Karpas-422 (cell line): ENCODE measurements around the gene ZFYVE28. TPM values are rescaled to one million over a fixed set of nuclear protein-coding genes. Genes with fewer than 3 reads are reported as not detected.
A peak's percentile ranks its signal among the peaks of the same experiment; 100 is the strongest.

Source experiments
- DNase-seq: peaks from one replicate; pipeline ENCODE4 v3.0.0-alpha.2; 2015
- H2AFZ ChIP-seq: fragments of 200-600 bp; sonication (generic); 2 replicates; pipeline ENCODE4 v1.6.1; 2014; ENCODE audit warnings: antibody characterized with exemption, low read length, mixed read lengths
- H3K27ac ChIP-seq: fragments of 200-600 bp; sonication (generic); 2 replicates; pipeline ENCODE4 v1.5.1; 2014; ENCODE audit warnings: mild to moderate bottlenecking, low read length, moderate library complexity
- H3K27me3 ChIP-seq: fragments of 200-600 bp; sonication (generic); 2 replicates; pipeline ENCODE4 v1.6.1; 2014; ENCODE audit warnings: low read length, mixed read lengths
- H3K36me3 ChIP-seq: fragments of 200-600 bp; sonication (generic); 2 replicates; pipeline ENCODE4 v1.6.1; 2014; ENCODE audit warnings: low read length, mixed read lengths; ENCODE audit not compliant: insufficient read depth
- H3K4me1 ChIP-seq: fragments of 200-600 bp; sonication (generic); 2 replicates; pipeline ENCODE4 v1.6.1; 2014; ENCODE audit warnings: mild to moderate bottlenecking, low read length, mixed read lengths
- H3K4me2 ChIP-seq: fragments of 200-600 bp; sonication (generic); 2 replicates; pipeline ENCODE4 v1.6.1; 2014; ENCODE audit warnings: low read length, low read depth, mild to moderate bottlenecking; ENCODE audit not compliant: poor library complexity, severe bottlenecking
- H3K4me3 ChIP-seq: fragments of 200-600 bp; sonication (generic); 2 replicates; pipeline ENCODE4 v1.5.1; 2014; ENCODE audit warnings: mild to moderate bottlenecking, antibody characterized with exemption, low read length, mixed read lengths
- H3K79me2 ChIP-seq: fragments of 200-600 bp; sonication (generic); 2 replicates; pipeline ENCODE4 v1.6.1; 2014; ENCODE audit warnings: mild to moderate bottlenecking, low read length, mixed read lengths
- H3K9ac ChIP-seq: fragments of 200-600 bp; sonication (generic); 2 replicates; pipeline ENCODE4 v1.6.0; 2014; ENCODE audit warnings: low read length
- H3K9me2 ChIP-seq: fragments of 200-600 bp; sonication (generic), shearing (Covaris generic); replicated peaks from 2 replicates; pipeline ENCODE4 v1.6.0; 2014; ENCODE audit warnings: mild to moderate bottlenecking, low read length, moderate library complexity; ENCODE audit not compliant: insufficient read depth
- H3K9me3 ChIP-seq: fragments of 300-700, 200-600 bp; sonication (generic); 2 replicates; pipeline ENCODE4 v1.6.1; 2014; ENCODE audit warnings: low read length, mixed read lengths
- H4K20me1 ChIP-seq: fragments of 200-600 bp; sonication (generic); 2 replicates; pipeline ENCODE4 v1.6.1; 2014; ENCODE audit warnings: mild to moderate bottlenecking, antibody characterized with exemption, low read length, low read depth; ENCODE audit not compliant: insufficient read depth
- total RNA-seq: library from RNA; depleted of rRNA; stranded (reverse); fragments of >200 nt; shearing (Covaris generic); gene quantifications from 2 replicates; pipeline ENCODE4 v1.2.3, GENCODE V29; 2014; ENCODE audit warnings: low replicate concordance

ZFYVE28 gene
- total RNA-seq, 1 experiment from 2014 or later = 2.0 TPM

DNA sequence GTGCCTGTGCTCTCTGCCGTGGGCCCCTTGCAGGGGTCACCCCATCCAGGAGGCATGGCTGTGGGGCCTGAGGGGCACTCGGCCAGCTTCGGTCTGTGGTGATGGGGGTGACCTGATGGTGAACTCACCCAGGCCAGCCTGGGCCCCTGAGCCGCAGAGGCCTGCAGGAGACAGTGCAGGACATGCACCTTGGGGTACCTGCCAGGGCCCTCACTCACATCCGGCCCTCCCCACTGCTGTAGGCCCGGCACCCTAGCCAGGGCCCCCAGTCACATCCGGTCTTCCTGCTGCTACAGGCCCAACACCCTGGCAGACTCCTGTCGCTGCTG, 7.6 kb upstream of the ZFYVE28 start:
- no peaks in the 10 kb centered on the region for H3K27me3 ChIP-seq
- peaks cover 6% of the 10 kb centered on the region for H3K4me1 ChIP-seq
- H4K20me1 ChIP-seq = no peaks in the 10 kb centered on the region; the same call in 1 of the 2 replicates
- DNase-seq = no peak
- H3K4me3 ChIP-seq = no peak overlapping the region
- H3K4me2 ChIP-seq = no peak overlapping the region
- H2AFZ ChIP-seq = no peak overlapping the region
- no peaks in the 10 kb centered on the region for H3K79me2 ChIP-seq
- H3K9me2 ChIP-seq = no peaks in the 10 kb centered on the region
- no peak overlapping the region for H3K27ac ChIP-seq
- no peaks in the 10 kb centered on the region for H3K36me3 ChIP-seq
- no peak overlapping the region for H3K9ac ChIP-seq
- no peaks in the 10 kb centered on the region for H3K9me3 ChIP-seq

DNA sequence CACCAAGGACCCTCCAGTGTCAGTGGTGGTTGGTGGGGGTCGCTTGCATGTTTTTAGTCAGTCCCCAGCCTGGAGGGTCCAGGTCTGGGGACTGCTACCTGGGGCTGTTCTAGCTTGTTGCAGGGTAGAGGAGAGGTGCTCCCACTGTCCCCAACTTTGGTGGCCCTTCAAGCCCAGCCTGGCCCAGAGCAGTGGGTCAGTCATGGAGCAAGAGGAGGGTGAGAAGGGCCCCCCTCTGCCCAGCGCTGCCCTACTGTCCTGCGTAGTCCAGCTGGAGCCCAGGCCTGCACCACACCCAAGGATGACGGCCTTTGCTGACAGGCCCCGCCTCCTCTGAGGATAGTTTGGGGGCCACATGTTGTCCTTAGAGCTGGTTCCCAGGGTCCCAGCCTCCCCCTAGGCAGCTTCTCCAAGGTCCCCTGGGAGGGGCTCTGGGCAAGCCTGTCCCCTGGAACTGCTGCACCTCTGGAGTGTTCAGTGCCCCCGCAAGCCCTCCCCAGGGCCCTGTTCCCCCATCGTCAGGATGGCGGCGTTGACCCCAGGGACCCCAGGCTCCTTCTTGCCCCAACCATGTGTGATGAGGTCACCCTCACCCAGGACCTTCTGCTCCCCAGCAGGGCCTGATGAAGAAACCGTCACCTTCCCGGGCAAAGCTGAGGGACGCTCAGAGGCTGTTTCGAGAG, 7.1 kb upstream of the ZFYVE28 start:
- no peaks in the 10 kb centered on the region for H3K27me3 ChIP-seq
- H3K4me1 ChIP-seq = peaks cover 6% of the 10 kb centered on the region
- H3K79me2 ChIP-seq = no peaks in the 10 kb centered on the region
- H3K9me2 ChIP-seq = no peaks in the 10 kb centered on the region
- no peaks in the 10 kb centered on the region for H3K36me3 ChIP-seq
- H3K4me2 ChIP-seq = no peak overlapping the region
- no peak overlapping the region for H3K27ac ChIP-seq
- H3K9me3 ChIP-seq = no peaks in the 10 kb centered on the region
- H4K20me1 ChIP-seq = no peaks in the 10 kb centered on the region; the same call in 1 of the 2 replicates
- H3K9ac ChIP-seq = no peak overlapping the region
- no peak overlapping the region for H2AFZ ChIP-seq
- DNase-seq = no peak
- no peak overlapping the region for H3K4me3 ChIP-seq

DNA sequence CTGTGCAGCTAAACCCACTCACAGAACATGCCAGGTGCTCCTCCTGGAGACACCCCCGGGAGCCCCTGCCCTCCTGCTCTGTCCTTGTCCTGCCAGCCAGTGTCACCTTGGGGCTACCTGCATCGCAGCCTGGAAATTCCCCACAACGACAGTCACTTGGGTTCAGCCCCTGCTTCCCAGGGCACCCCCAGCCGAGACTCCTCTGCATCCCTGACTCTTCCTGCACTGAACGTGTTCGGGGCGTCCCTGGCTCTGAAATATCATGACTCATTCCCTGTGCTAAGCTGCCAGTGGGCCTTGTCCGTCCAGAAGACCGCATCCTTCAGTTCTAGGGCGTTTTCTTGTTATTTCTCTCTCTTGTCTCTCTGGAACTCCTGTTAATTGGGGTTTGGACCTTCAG, 6.1 kb upstream of the ZFYVE28 start:
- no peak overlapping the region for H2AFZ ChIP-seq
- no peaks in the 10 kb centered on the region for H3K9me2 ChIP-seq

DNA sequence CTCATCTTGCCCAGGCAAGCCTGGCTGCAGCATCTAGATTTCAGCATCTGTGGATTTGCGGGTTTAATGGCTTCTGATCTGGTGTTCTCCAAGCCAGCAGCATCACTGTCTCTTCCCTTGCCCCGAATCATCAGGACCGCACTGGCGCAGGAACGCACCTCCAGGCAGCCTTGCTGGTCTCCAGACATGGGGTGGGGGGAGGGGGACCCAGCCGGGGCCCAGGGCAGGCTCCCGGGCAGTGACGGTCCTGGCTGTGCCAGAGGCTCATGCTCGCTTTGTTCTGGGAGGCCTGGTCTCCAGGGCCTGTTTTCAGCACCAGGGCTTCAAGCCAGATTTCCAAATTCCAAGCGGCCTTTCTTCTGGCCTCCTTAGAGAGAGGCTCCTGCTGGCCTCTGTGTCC, 5.2 kb upstream of the ZFYVE28 start:
- no peak overlapping the region for H3K9ac ChIP-seq
- H3K9me3 ChIP-seq = no peaks in the 10 kb centered on the region

More for the DNA sequence above, 6.1 kb upstream of the ZFYVE28 start:
- H3K9ac ChIP-seq = no peak overlapping the region
- H3K4me1 ChIP-seq = peaks cover 6% of the 10 kb centered on the region
- H3K27ac ChIP-seq = no peak overlapping the region
- H3K4me3 ChIP-seq = no peak overlapping the region
- no peak overlapping the region for H3K4me2 ChIP-seq
- no peaks in the 10 kb centered on the region for H3K36me3 ChIP-seq
- DNase-seq = no peak
- no peaks in the 10 kb centered on the region; the same call in 1 of the 2 replicates for H4K20me1 ChIP-seq
- no peaks in the 10 kb centered on the region for H3K79me2 ChIP-seq
- no peaks in the 10 kb centered on the region for H3K27me3 ChIP-seq
- H3K9me3 ChIP-seq = no peaks in the 10 kb centered on the region

DNA sequence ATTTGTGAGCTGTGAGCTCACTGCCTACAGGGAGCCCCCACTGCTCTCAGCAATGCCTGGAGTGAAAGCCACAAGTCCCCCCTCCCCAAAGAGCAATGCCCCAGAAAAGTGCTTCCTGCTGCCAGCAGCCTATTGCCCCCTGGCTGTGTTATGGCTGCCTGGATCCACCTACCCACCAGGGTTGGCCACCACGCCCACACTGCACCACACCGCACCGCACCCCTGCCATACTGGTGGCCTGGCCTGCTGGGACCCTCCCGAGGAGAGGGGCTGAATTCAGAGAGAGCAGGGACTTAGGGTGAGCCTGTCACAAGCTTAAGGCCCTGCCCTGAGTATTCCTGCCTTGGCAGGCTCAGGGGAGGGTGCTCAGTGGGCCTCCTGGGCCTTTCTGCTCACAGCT, 4.6 kb upstream of the ZFYVE28 start:
- Histone ChIP-seq H3K79me2 (no peaks in the 10 kb centered on the region), H3K9me3 (no peaks in the 10 kb centered on the region), H3K9ac (no peak overlapping the region), H3K27me3 (no peaks in the 10 kb centered on the region), H4K20me1 (no peaks in the 10 kb centered on the region; the same call in 1 of the 2 replicates), H3K4me3 (no peak overlapping the region), H2AFZ (no peak overlapping the region), H3K36me3 (no peaks in the 10 kb centered on the region), H3K4me1 (peaks cover 15% of the 10 kb centered on the region), H3K4me2 (no peak overlapping the region), H3K9me2 (no peaks in the 10 kb centered on the region), H3K27ac (no peak overlapping the region)
- no peak for DNase-seq

More for the DNA sequence above, 5.2 kb upstream of the ZFYVE28 start:
- Histone ChIP-seq H3K4me2 (no peak overlapping the region), H2AFZ (no peak overlapping the region), H3K9me2 (no peaks in the 10 kb centered on the region), H3K4me3 (no peak overlapping the region), H3K36me3 (no peaks in the 10 kb centered on the region), H3K27me3 (no peaks in the 10 kb centered on the region), H3K79me2 (no peaks in the 10 kb centered on the region), H4K20me1 (no peaks in the 10 kb centered on the region; the same call in 1 of the 2 replicates), H3K4me1 (peaks cover 15% of the 10 kb centered on the region), H3K27ac (no peak overlapping the region)
- no peak for DNase-seq

DNA sequence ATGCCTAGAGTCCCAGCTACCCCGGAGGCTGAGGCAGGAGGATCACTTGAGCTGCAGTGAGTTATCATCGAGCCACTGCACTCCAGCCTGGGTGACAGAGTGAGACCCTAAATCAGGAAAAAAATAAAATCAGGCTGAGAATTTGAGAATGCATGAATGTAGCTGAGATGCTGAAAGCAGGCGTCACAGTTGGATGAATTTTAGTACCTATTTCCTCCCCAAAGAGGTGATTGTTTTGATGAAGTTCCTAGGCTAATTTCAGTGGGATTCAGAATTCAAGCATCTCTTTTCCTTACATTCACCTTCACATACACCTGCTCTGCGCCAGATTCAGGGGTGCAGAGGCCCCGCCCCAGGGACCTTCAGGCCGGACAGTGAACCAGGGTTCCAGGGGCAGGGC, 3.5 kb upstream of the ZFYVE28 start:
- Histone ChIP-seq H2AFZ (no peak overlapping the region), H3K4me1 (peaks cover 15% of the 10 kb centered on the region), H3K27me3 (no peaks in the 10 kb centered on the region), H4K20me1 (no peaks in the 10 kb centered on the region; the same call in 1 of the 2 replicates), H3K9ac (no peak overlapping the region), H3K4me3 (no peak overlapping the region), H3K9me3 (no peaks in the 10 kb centered on the region), H3K79me2 (no peaks in the 10 kb centered on the region), H3K27ac (no peak overlapping the region), H3K9me2 (no peaks in the 10 kb centered on the region), H3K36me3 (no peaks in the 10 kb centered on the region), H3K4me2 (no peak overlapping the region)
- no peak for DNase-seq

DNA sequence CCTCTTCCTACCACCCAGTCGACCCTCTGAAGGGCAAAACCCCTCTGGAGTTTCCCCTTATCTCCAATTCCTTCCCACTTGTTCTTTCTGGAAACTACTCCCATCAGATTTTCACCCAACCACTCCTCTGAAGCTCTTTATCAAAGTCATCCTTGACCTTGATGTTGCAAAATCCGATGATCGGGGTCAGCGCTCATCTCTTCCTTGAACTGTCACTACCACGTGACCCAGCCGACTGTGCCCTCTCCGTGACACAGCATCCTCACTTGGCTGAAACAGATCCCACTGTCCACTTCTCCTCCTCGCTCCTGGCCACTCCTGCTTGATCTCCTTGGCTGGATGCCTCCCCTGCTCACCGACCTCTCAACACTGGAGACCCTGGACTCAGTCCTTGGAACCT, 1.4 kb upstream of the ZFYVE28 start:
- Histone ChIP-seq H3K4me1 (peaks cover 15% of the 10 kb centered on the region), H3K36me3 (no peaks in the 10 kb centered on the region), H3K27me3 (no peaks in the 10 kb centered on the region), H3K9me3 (no peaks in the 10 kb centered on the region), H2AFZ (no peak overlapping the region), H3K4me2 (no peak overlapping the region), H3K4me3 (no peak overlapping the region), H4K20me1 (no peaks in the 10 kb centered on the region; the same call in 1 of the 2 replicates), H3K9me2 (no peaks in the 10 kb centered on the region), H3K27ac (no peak overlapping the region), H3K79me2 (no peaks in the 10 kb centered on the region), H3K9ac (no peak overlapping the region)
- no peak for DNase-seq

DNA sequence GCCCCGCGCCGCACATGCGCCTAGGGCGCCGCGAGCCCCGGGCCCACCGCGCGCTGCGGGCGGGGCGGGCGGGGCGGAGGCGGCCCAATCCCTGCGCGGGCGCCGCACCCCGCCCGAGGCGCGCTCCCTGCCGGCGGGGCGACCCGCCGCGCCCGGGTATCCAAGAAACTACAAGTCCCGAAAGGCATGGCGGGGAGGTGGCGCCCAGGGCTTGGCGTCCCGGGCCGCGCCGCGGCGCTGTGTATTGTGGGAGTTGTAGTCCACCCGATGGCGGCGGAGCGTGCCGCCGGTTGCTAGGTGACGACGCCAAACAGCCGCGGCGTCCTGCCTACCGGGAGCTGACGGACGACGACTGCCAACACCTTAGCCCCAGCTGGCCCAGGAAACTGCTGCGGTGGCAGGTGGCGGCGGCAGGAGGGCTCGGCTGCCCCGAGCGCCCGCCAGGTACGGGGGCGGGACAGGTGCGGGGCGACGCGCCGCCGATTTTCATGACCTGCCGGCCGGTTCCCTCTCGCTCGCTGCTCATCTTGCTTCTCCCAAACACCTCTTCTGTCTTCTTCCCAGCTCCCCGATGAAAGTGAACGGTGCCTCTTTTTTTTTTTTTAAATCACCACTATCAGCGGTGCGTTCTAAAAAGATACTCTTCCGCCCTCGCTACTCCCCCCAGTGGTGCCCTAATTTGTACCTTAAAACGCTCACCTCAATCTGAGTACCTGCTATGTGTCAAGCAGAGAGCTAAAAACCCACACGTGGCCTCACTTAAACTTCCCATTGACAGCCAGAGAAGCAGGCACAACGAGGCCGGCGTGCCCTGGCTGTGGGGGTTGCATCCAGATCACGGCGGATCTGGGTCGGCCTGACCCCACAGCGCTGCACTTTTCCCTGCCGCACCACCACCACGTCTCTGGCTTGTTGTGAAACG, 466 bp upstream of the ZFYVE28 start, which contains the start of gene CFAP99:
Gene CFAP99, plus strand, starts transcription at position 306 of the 922 bp plus-strand sequence.
- Histone ChIP-seq H3K4me1 (peaks cover 15% of the 10 kb centered on the region), H2AFZ (peak within 1 kb of the TSS; percentile 26; the same call in 1 of the 2 replicates), H3K36me3 (no peaks in the 10 kb centered on the region), H3K27me3 (no peaks in the 10 kb centered on the region), H3K4me2 (peak within 1 kb of the TSS; percentile 84), H3K9me2 (no peaks in the 10 kb centered on the region), H4K20me1 (no peaks in the 10 kb centered on the region; the same call in 1 of the 2 replicates), H3K4me3 (peak within 1 kb of the TSS; percentile 69), H3K27ac (no peak within 1 kb of the TSS), H3K9ac (peak within 1 kb of the TSS; percentile 48), H3K9me3 (no peaks in the 10 kb centered on the region), H3K79me2 (no peaks in the 10 kb centered on the region)
- peak; percentile 98 for DNase-seq
